ENCODE data around the gene NKD1. TPM values are rescaled to one million over a fixed set of nuclear protein-coding genes. Genes with fewer than 3 reads are reported as not detected.

Gene NKD1
- total RNA-seq, 4 donors from 2014 or later: 3.5 to 48.1 (median 8.9) TPM

DNA sequence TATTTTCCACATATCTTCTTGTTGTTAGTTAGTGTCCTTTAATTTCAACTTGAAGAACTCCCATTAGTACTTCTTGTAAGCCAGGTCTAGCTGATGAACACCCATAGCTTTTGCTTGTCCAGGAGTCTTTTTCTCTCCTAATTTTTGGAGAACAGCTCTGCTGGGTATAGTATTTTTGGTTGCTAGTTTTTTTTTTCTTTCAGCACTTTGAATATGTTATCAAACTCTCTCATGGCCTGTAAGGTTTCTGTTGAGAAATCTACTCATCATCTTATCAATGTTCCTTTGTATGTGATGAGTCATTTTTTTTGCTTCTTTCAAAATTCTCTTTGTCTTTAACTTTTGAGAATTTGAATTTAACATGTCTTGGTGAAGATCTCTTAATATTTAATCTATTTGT lies 31.8 kb upstream of the NKD1 start:
- TF ChIP-seq POLR2A (IDR thresholded peaks at IDR 0.05): no peak
- TF ChIP-seq, protein P1, sequence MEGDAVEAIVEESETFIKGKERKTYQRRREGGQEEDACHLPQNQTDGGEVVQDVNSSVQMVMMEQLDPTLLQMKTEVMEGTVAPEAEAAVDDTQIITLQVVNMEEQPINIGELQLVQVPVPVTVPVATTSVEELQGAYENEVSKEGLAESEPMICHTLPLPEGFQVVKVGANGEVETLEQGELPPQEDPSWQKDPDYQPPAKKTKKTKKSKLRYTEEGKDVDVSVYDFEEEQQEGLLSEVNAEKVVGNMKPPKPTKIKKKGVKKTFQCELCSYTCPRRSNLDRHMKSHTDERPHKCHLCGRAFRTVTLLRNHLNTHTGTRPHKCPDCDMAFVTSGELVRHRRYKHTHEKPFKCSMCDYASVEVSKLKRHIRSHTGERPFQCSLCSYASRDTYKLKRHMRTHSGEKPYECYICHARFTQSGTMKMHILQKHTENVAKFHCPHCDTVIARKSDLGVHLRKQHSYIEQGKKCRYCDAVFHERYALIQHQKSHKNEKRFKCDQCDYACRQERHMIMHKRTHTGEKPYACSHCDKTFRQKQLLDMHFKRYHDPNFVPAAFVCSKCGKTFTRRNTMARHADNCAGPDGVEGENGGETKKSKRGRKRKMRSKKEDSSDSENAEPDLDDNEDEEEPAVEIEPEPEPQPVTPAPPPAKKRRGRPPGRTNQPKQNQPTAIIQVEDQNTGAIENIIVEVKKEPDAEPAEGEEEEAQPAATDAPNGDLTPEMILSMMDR (IDR thresholded peaks at IDR 0.05): no peak
- Histone ChIP-seq H3K4me1 (no peaks in the 10 kb centered on the region), H3K36me3 (no peaks in the 10 kb centered on the region), H3K27ac (no peak overlapping the region), H3K27me3 (peaks cover 0 to 3% of the 10 kb centered on the region in 2 donors), H3K4me3 (no peak overlapping the region), H3K9me3 (peaks cover 0 to 11% of the 10 kb centered on the region in 2 donors)
- intact Hi-C loops (cut with DNase I; ENCODE audit: low total_unique reads): no loop called here
- no peak for DNase-seq

GRCh38 chr16:50516890-50517289 lies 31.3 kb upstream of the NKD1 start:
- Histone ChIP-seq H3K4me1 (no peaks in the 10 kb centered on the region), H3K9me3 (peaks cover 0 to 11% of the 10 kb centered on the region in 2 donors), H3K27me3 (peaks cover 0 to 3% of the 10 kb centered on the region in 2 donors), H3K36me3 (no peaks in the 10 kb centered on the region), H3K4me3 (no peak overlapping the region), H3K27ac (no peak overlapping the region)
- TF ChIP-seq, protein P1 (IDR thresholded peaks at IDR 0.05): no peak
- TF ChIP-seq POLR2A (IDR thresholded peaks at IDR 0.05): no peak
- intact Hi-C loops (cut with DNase I; ENCODE audit: low total_unique reads): no loop called here
- DNase-seq: no peak

GRCh38 chr16:50517450-50518252 lies 30.5 kb upstream of the NKD1 start:
- DNase-seq: no peak
- H3K36me3 ChIP-seq: no peaks in the 10 kb centered on the region
- no peak overlapping the region for H3K4me3 ChIP-seq
- no peak for TF ChIP-seq POLR2A (IDR thresholded peaks at IDR 0.05)
- TF ChIP-seq, protein P1 (IDR thresholded peaks at IDR 0.05): no peak
- H3K4me1 ChIP-seq: no peaks in the 10 kb centered on the region
- no peak overlapping the region for H3K27ac ChIP-seq
- H3K27me3 ChIP-seq: peaks cover 0 to 3% of the 10 kb centered on the region in 2 donors
- peaks cover 0 to 11% of the 10 kb centered on the region in 2 donors for H3K9me3 ChIP-seq
- intact Hi-C loops (cut with DNase I; ENCODE audit: low total_unique reads): no loop called here

DNA sequence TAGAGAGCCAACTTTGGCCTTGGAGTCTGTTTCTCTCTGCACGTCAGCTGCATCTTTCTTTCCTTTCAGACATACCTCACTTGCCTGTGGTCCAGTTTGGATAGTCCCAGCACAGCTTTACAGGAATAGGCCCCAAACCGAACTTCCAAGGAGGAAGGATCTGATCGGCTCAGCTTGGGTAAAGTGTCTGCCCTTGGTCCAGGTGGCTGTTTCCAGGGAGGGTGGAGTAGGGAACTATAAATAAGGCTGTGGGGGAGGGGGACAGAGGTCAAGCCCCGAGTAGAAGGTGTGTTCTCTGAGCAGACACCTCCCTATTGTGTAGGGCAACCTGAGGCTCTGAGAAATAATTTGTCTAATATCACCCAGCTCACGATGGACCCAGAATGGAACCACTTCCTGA lies 29.2 kb upstream of the NKD1 start:
- Histone ChIP-seq H3K36me3 (no peaks in the 10 kb centered on the region), H3K9me3 (peaks cover 0 to 9% of the 10 kb centered on the region in 2 donors), H3K27ac (no peak overlapping the region), H3K27me3 (peaks cover 0 to 3% of the 10 kb centered on the region in 2 donors), H3K4me1 (no peaks in the 10 kb centered on the region), H3K4me3 (no peak overlapping the region)
- intact Hi-C loops (cut with DNase I; ENCODE audit: low total_unique reads): no loop called here
- DNase-seq: no peak
- no peak for TF ChIP-seq POLR2A (IDR thresholded peaks at IDR 0.05)
- TF ChIP-seq, protein P1 (IDR thresholded peaks at IDR 0.05): no peak

GRCh38 chr16:50519602-50520001 lies 28.6 kb upstream of the NKD1 start:
- H3K9me3 ChIP-seq: peaks cover 0 to 8% of the 10 kb centered on the region in 2 donors
- H3K27ac ChIP-seq: no peak overlapping the region
- no peaks in the 10 kb centered on the region for H3K36me3 ChIP-seq
- intact Hi-C loops (cut with DNase I; ENCODE audit: low total_unique reads): no loop called here
- DNase-seq: no peak
- TF ChIP-seq, protein P1 (IDR thresholded peaks at IDR 0.05): no peak
- TF ChIP-seq POLR2A (IDR thresholded peaks at IDR 0.05): no peak
- H3K4me3 ChIP-seq: no peak overlapping the region
- no peaks in the 10 kb centered on the region for H3K4me1 ChIP-seq
- H3K27me3 ChIP-seq: peaks cover 0 to 3% of the 10 kb centered on the region in 2 donors

Measured in uterus (tissue), 4 donors.